Body of pancreas (tissue), 4 donors: ENCODE data around the gene CRTAC1.

Experiments used
- POLR2A ChIP-seq, 3 donors: fragments of 450-650 bp; IDR thresholded peaks; one replicate each; pipeline ENCODE4 v1.6.1; 2016; ENCODE audit warnings: antibody characterized with exemption in 3 of 3, mild to moderate bottlenecking in 2 of 3
- TF ChIP-seq, protein P1 (sequence below), 7 experiments: fragments of 450-650 bp in 4 of 7; fragments of 200-600 bp in 3 of 7; sonication (generic) in 3 of 7; IDR thresholded peaks; one replicate each; pipeline ENCODE4 v1.5.1; 2016 to 2019; ENCODE audit warnings: antibody characterized with exemption in 7 of 7

DNA sequence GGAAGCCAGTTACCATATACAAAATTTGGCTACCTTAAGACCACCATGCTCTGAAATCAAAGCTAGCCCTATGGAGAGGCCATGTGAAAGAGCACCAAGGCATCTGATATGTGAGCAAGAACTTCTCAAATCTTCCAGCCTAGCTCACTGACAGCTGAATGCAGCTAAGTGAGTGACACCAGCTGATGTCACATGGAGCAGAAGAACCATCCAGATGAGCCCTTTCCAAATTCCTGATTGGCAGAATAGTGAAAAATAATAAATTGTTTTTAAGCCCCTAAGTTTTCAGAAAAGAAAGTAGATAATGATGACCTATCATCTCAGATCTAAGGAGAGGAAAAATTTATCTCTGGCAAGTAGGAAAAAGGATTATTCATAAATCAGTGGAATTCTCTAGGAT is 85.6 kb downstream of the CRTAC1 start:
- TF ChIP-seq, protein P1, sequence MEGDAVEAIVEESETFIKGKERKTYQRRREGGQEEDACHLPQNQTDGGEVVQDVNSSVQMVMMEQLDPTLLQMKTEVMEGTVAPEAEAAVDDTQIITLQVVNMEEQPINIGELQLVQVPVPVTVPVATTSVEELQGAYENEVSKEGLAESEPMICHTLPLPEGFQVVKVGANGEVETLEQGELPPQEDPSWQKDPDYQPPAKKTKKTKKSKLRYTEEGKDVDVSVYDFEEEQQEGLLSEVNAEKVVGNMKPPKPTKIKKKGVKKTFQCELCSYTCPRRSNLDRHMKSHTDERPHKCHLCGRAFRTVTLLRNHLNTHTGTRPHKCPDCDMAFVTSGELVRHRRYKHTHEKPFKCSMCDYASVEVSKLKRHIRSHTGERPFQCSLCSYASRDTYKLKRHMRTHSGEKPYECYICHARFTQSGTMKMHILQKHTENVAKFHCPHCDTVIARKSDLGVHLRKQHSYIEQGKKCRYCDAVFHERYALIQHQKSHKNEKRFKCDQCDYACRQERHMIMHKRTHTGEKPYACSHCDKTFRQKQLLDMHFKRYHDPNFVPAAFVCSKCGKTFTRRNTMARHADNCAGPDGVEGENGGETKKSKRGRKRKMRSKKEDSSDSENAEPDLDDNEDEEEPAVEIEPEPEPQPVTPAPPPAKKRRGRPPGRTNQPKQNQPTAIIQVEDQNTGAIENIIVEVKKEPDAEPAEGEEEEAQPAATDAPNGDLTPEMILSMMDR (IDR thresholded peaks at IDR 0.05), result no peak
- no peak for TF ChIP-seq POLR2A (IDR thresholded peaks at IDR 0.05)
